Measurements from ENCODE around the gene C1R.

GRCh38 chr12:7054925-7055324 is 37.3 kb downstream of the C1R start:
- TF ChIP-seq CTCF (IDR thresholded peaks at IDR 0.05; ENCODE audit: low read depth, low read length) (no peak), EZH2phosphoT487 (IDR thresholded peaks at IDR 0.05; ENCODE audit: low read depth) (no peak)
